Measurements from ENCODE around the gene RRP1.

The RRP1 gene

DNA sequence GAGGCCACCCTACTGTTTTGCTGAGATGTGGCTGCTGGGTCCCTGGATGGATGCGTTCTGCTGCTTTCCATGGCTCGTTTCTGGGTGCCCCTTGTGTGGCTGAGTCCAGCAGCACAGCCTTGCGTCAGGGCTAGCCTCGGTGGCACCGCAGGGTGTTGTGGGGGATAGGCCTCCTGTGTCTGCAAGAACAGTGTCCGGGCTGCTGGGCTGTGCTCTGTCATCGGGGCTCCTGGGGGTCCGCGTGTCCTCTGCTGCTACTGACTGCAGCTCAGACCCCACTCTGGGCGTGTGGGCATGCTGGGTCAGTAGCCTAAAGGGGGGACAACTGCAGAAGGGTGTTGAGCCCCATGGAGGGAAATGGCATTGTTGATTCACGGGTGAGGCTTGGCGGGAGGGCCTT is 4.9 kb downstream of the RRP1 start:
- Histone ChIP-seq H4K12ac (ENCODE audit: low read depth, low read length) (no peak overlapping the region), H3K27ac (ENCODE audit: low read depth, low read length) (no peak overlapping the region), H3K4ac (ENCODE audit: low read depth, low read length) (no peak overlapping the region), H2AK5ac (ENCODE audit: low read length) (no peak overlapping the region), H4K8ac (ENCODE audit: low read depth, low read length) (no peak overlapping the region), H2BK120ac (ENCODE audit: insufficient read depth, low read length, poor library complexity) (no peak overlapping the region), H3K79me2 (ENCODE audit: control insufficient read depth, insufficient read depth, low read length, poor library complexity) (peaks cover 7% of the 10 kb centered on the region), H3K18ac (ENCODE audit: low read length) (no peak overlapping the region), H4K91ac (ENCODE audit: low read depth, low read length) (no peak overlapping the region), H3K9me3 (ENCODE audit: insufficient read depth, low read depth, low read length) (no peaks in the 10 kb centered on the region), H3K4me3 (ENCODE audit: low read depth, low read length) (no peak overlapping the region), H3K9ac (ENCODE audit: low read length) (no peak overlapping the region), H3K27me3 (ENCODE audit: insufficient read depth, low read length) (no peaks in the 10 kb centered on the region), H3K79me1 (ENCODE audit: low read length) (peaks cover 3% of the 10 kb centered on the region), H2BK12ac (ENCODE audit: low read length) (no peak overlapping the region), H3K14ac (ENCODE audit: low read length) (no peak overlapping the region), H3K4me2 (ENCODE audit: low read length) (no peak overlapping the region), H3K4me1 (ENCODE audit: control insufficient read depth in 1 of 2, insufficient read depth in 2 of 2, low read length in 2 of 2) (peaks cover 7 to 8% of the 10 kb centered on the region in 2 experiments), H2BK5ac (ENCODE audit: low read depth, low read length, poor library complexity) (no peak overlapping the region), H2AFZ (ENCODE audit: insufficient read depth, low read length, poor library complexity) (no peak overlapping the region), H3K36me3 (ENCODE audit: control insufficient read depth in 1 of 2, insufficient read depth in 2 of 2, low read length in 2 of 2) (peaks cover 71 to 77% of the 10 kb centered on the region in 2 experiments), H3K23ac (ENCODE audit: low read length) (no peak overlapping the region)
- no peak for DNase-seq
- WGBS (ENCODE audit: extremely low coverage, insufficient coverage, insufficient read length) = no CpG with 5 or more reads among the region's 12 CpGs

DNA sequence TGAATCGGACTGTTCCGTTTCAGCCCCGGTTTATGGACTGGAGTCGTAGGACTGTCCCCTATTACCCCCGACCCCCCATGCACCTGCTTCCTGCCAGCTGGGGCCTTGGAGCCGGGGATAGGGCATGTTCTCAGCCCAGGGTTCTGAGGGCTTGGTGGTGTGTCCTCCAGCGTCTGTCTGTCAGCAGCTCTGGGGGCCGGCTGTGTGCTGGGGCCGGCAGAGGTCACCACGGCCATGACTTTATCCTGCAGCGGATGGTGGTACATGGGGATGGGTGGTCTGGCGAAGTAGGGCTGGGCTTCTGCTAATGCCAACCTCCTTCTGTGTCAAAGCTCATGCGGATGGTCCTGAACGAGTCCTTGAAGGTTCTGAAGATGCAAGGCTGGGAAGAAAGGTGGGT is 5.5 kb downstream of the RRP1 start:
- Histone ChIP-seq H3K36me3 (ENCODE audit: control insufficient read depth in 1 of 2, insufficient read depth in 2 of 2, low read length in 2 of 2) (peaks cover 76 to 83% of the 10 kb centered on the region in 2 experiments), H3K23ac (ENCODE audit: low read length) (no peak overlapping the region), H3K79me2 (ENCODE audit: control insufficient read depth, insufficient read depth, low read length, poor library complexity) (peaks cover 3% of the 10 kb centered on the region), H2BK12ac (ENCODE audit: low read length) (no peak overlapping the region), H2AK5ac (ENCODE audit: low read length) (no peak overlapping the region), H3K4me2 (ENCODE audit: low read length) (no peak overlapping the region), H2BK120ac (ENCODE audit: insufficient read depth, low read length, poor library complexity) (no peak overlapping the region), H2BK5ac (ENCODE audit: low read depth, low read length, poor library complexity) (no peak overlapping the region), H3K9me3 (ENCODE audit: insufficient read depth, low read depth, low read length) (no peaks in the 10 kb centered on the region), H4K12ac (ENCODE audit: low read depth, low read length) (no peak overlapping the region), H4K8ac (ENCODE audit: low read depth, low read length) (no peak overlapping the region), H3K4me1 (ENCODE audit: control insufficient read depth in 1 of 2, insufficient read depth in 2 of 2, low read length in 2 of 2) (peaks cover 7% of the 10 kb centered on the region in 2 experiments), H3K9ac (ENCODE audit: low read length) (no peak overlapping the region), H3K14ac (ENCODE audit: low read length) (no peak overlapping the region), H3K27me3 (ENCODE audit: insufficient read depth, low read length) (no peaks in the 10 kb centered on the region), H4K91ac (ENCODE audit: low read depth, low read length) (no peak overlapping the region), H3K79me1 (ENCODE audit: low read length) (no peaks in the 10 kb centered on the region), H3K18ac (ENCODE audit: low read length) (no peak overlapping the region), H3K4me3 (ENCODE audit: low read depth, low read length) (no peak overlapping the region), H3K4ac (ENCODE audit: low read depth, low read length) (no peak overlapping the region), H3K27ac (ENCODE audit: low read depth, low read length) (no peak overlapping the region), H2AFZ (ENCODE audit: insufficient read depth, low read length, poor library complexity) (no peak overlapping the region)
- no CpG with 5 or more reads among the region's 14 CpGs for WGBS (ENCODE audit: extremely low coverage, insufficient coverage, insufficient read length)
- no peak for DNase-seq

DNA sequence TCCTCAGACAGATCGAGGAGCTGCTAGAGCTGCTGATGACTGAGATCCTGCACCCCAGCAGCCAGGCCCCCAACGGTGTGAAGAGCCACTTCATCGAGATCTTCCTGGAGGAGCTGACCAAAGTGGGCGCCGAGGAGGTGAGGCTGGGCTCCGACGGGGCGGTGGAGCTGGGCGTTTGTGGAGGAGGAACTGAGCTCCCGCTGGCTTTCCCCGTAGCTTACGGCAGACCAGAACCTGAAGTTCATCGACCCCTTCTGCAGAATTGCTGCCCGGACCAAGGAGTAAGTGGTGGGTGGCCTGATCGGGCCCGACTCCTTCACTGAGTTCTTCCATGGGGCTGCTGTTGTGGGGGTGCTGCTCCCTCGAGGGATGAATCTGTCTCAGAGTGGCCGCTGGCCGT is 8.0 kb downstream of the RRP1 start:
- H3K79me2 ChIP-seq (ENCODE audit: control insufficient read depth, insufficient read depth, low read length, poor library complexity) = no peaks in the 10 kb centered on the region
- H3K27ac ChIP-seq (ENCODE audit: low read depth, low read length) = no peak overlapping the region
- H3K9me3 ChIP-seq (ENCODE audit: insufficient read depth, low read depth, low read length) = no peaks in the 10 kb centered on the region
- no peak overlapping the region for H4K91ac ChIP-seq (ENCODE audit: low read depth, low read length)
- DNase-seq = no peak
- no peak overlapping the region for H2BK12ac ChIP-seq (ENCODE audit: low read length)
- no peaks in the 10 kb centered on the region for H3K4me1 ChIP-seq (ENCODE audit: control insufficient read depth in 1 of 2, insufficient read depth in 2 of 2, low read length in 2 of 2)
- no peak overlapping the region for H3K14ac ChIP-seq (ENCODE audit: low read length)
- H3K4ac ChIP-seq (ENCODE audit: low read depth, low read length) = no peak overlapping the region
- H3K4me3 ChIP-seq (ENCODE audit: low read depth, low read length) = no peak overlapping the region
- peaks cover 88 to 95% of the 10 kb centered on the region in 2 experiments for H3K36me3 ChIP-seq (ENCODE audit: control insufficient read depth in 1 of 2, insufficient read depth in 2 of 2, low read length in 2 of 2)
- no peak overlapping the region for H4K8ac ChIP-seq (ENCODE audit: low read depth, low read length)
- no peak overlapping the region for H2BK120ac ChIP-seq (ENCODE audit: insufficient read depth, low read length, poor library complexity)
- H2AK5ac ChIP-seq (ENCODE audit: low read length) = no peak overlapping the region
- H3K18ac ChIP-seq (ENCODE audit: low read length) = no peak overlapping the region
- H4K12ac ChIP-seq (ENCODE audit: low read depth, low read length) = no peak overlapping the region
- no peak overlapping the region for H2BK5ac ChIP-seq (ENCODE audit: low read depth, low read length, poor library complexity)
- no peaks in the 10 kb centered on the region for H3K79me1 ChIP-seq (ENCODE audit: low read length)
- no peaks in the 10 kb centered on the region for H3K27me3 ChIP-seq (ENCODE audit: insufficient read depth, low read length)
- no peak overlapping the region for H2AFZ ChIP-seq (ENCODE audit: insufficient read depth, low read length, poor library complexity)
- no CpG with 5 or more reads among the region's 19 CpGs for WGBS (ENCODE audit: extremely low coverage, insufficient coverage, insufficient read length)
- no peak overlapping the region for H3K9ac ChIP-seq (ENCODE audit: low read length)
- no peak overlapping the region for H3K4me2 ChIP-seq (ENCODE audit: low read length)
- H3K23ac ChIP-seq (ENCODE audit: low read length) = no peak overlapping the region

GRCh38 chr21:43797925-43798715 is 8.7 kb downstream of the RRP1 start:
- no peak overlapping the region for H2BK12ac ChIP-seq (ENCODE audit: low read length)

More at GRCh38 chr21:43797925-43798715, 8.7 kb downstream of the RRP1 start:
- Histone ChIP-seq H2BK120ac (ENCODE audit: insufficient read depth, low read length, poor library complexity) (no peak overlapping the region), H3K4me1 (ENCODE audit: control insufficient read depth in 1 of 2, insufficient read depth in 2 of 2, low read length in 2 of 2) (no peaks in the 10 kb centered on the region), H3K27me3 (ENCODE audit: insufficient read depth, low read length) (no peaks in the 10 kb centered on the region), H3K79me1 (ENCODE audit: low read length) (no peaks in the 10 kb centered on the region), H3K79me2 (ENCODE audit: control insufficient read depth, insufficient read depth, low read length, poor library complexity) (no peaks in the 10 kb centered on the region), H4K91ac (ENCODE audit: low read depth, low read length) (no peak overlapping the region), H3K4me3 (ENCODE audit: low read depth, low read length) (no peak overlapping the region), H3K27ac (ENCODE audit: low read depth, low read length) (no peak overlapping the region), H2BK5ac (ENCODE audit: low read depth, low read length, poor library complexity) (no peak overlapping the region), H2AK5ac (ENCODE audit: low read length) (no peak overlapping the region), H4K12ac (ENCODE audit: low read depth, low read length) (no peak overlapping the region), H3K9ac (ENCODE audit: low read length) (no peak overlapping the region), H3K23ac (ENCODE audit: low read length) (no peak overlapping the region), H3K4me2 (ENCODE audit: low read length) (no peak overlapping the region), H3K4ac (ENCODE audit: low read depth, low read length) (no peak overlapping the region), H3K14ac (ENCODE audit: low read length) (no peak overlapping the region), H3K9me3 (ENCODE audit: insufficient read depth, low read depth, low read length) (peaks cover 2% of the 10 kb centered on the region), H2AFZ (ENCODE audit: insufficient read depth, low read length, poor library complexity) (no peak overlapping the region), H3K36me3 (ENCODE audit: control insufficient read depth in 1 of 2, insufficient read depth in 2 of 2, low read length in 2 of 2) (peaks cover 89 to 95% of the 10 kb centered on the region in 2 experiments), H4K8ac (ENCODE audit: low read depth, low read length) (no peak overlapping the region), H3K18ac (ENCODE audit: low read length) (no peak overlapping the region)
- WGBS (ENCODE audit: extremely low coverage, insufficient coverage, insufficient read length) = no CpG with 5 or more reads among the region's 30 CpGs
- DNase-seq = no peak
